Measurements from ENCODE around the gene PSTK.

The PSTK gene, protein sequence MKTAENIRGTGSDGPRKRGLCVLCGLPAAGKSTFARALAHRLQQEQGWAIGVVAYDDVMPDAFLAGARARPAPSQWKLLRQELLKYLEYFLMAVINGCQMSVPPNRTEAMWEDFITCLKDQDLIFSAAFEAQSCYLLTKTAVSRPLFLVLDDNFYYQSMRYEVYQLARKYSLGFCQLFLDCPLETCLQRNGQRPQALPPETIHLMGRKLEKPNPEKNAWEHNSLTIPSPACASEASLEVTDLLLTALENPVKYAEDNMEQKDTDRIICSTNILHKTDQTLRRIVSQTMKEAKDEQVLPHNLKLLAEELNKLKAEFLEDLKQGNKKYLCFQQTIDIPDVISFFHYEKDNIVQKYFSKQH

DNA sequence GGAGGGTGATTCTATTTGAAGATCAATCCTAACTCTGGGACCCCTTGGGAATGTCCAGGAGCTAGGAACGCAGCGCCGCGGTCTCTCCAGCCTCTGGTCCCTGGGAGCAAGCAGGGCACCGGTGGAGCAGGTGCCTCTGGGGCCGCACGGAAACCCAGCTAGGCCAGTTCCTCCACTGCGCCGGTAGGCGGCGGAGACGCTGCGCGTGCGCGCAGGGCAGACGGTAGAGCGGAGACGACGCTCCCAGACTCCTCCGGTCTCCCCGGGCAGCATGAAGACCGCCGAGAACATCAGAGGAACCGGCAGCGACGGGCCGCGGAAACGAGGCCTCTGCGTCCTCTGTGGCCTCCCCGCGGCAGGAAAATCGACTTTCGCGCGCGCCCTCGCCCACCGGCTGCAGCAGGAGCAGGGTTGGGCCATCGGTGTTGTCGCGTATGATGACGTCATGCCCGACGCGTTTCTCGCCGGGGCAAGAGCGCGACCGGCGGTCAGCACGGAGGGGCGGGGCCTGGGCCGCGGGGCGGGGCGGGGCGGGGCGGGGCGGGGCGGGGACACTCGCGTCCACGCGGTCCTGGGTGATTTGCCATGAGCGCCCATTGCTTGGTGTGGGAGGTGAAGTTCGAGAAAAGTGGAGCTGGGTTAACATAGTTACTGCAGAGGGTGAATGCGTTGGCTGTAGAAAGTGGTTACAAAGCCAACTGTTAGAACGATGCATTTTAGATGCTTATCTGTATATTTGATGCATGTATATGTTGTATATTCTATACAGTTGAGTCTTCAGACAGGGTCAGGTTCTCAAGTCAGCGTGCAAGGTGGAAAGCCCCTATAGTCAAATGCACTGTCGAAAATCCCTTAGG, at the start of gene PSTK:
PSTK (plus strand) TSS at position 193 of the 857 bp plus-strand sequence; CDS start at position 272, 79 bp downstream.
- peak; percentile 42 to 78 for DNase-seq

GRCh38 chr10:122931088-122931906, 48.9 kb upstream of the PSTK start:
- no peak for DNase-seq

DNA sequence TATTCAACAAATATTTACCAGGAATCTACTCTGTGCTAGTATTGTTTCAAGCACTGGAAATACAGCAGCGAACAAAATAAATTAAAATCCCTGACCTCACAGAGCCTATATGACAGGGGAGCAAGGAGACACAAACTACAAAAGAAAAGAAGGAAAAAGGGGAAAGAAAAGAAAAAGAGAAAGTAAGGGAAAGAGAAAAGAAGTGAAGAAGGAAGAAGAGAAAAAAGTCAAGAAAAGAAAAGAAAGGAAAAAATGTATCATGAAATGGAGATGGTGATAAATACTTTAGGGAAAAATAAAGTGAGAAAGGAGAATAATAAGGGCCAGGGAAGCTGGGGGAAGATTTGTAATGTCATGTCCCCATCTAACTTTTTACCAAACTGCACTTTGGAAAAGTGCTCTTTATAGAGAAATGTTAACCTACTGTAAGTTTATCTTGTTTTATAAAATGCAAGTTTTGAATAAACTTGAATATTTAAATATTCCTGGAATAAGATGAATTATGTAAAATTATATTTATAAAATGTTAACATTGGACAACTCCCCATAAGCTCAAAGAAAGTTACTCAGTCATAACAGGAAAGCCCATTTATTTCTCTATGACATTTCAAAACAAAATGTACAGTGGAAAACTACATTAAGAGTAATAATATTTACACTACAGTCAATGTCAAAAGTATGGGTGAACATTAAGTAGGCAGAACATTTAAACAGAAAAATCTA, 40.9 kb upstream of the PSTK start:
- no peak for DNase-seq

GRCh38 chr10:122939856-122940543, 40.2 kb upstream of the PSTK start:
- no peak for DNase-seq

- no peak for DNase-seq
Measured at GRCh38 chr10:122949296-122949695, 30.9 kb upstream of the PSTK start.

DNA sequence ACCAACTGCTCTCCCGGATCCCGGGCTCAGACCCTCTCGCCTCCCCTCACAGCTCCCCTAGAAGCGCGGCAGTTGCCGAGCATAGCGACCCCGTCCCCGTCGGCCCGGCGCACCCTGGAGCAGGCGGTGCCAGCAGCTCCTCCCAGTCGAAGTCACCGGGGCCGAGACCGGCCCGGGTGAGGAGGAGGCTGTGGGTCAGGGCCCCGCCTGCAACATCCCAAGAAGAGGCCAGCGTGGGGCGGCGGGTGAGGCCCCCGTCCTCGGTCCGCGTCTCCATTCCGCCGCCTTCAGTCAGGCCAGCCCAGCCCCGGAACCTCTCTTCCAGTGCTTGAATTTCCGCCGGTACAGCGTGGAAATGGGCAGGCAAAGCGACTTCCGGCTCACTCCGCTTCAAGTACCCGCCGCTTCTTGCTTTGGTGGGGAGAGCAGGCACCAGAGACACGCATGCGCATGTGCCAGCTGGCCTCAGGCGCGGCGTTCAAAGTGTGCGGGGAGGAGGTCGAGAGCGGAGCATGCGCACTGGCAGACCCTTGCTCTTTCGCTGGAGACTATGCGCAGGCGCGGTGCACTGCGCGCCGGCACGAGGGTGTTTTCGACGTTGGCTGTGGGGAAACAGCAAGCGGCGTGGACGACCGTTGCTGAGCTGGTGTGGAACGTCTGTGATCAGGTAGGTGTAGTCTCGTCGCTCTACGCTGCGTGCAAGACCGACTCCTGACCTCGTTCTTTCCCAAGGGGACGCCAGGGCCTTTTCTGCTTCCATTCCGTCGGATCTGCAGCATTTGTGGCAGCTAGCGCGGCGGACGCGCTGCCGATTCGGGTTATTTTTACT, 26.1 kb upstream of the PSTK start, which contains the start of gene C10orf88:
C10orf88 (minus strand) TSS at position 326 of the 829 bp plus-strand sequence; CDS start at position 277, 49 bp downstream.
- DNase-seq = peak; percentile 74 to 89

DNA sequence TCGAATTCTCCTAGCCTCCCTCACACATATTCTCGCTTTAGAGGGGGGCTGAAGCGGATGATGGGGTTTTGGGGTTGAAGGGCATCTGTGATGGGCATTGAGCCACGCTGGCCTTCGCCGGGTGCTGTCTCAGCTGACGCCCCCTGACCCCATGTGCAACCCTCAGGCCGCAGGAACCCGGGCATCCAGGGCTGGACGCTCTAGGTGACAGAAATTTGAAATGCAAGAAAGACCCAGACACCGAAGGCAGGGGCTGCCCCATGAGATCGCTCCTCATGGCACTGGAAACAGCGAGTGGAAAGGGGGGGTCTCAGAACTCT, 25.5 kb upstream of the PSTK start:
- DNase-seq = no peak

DNA sequence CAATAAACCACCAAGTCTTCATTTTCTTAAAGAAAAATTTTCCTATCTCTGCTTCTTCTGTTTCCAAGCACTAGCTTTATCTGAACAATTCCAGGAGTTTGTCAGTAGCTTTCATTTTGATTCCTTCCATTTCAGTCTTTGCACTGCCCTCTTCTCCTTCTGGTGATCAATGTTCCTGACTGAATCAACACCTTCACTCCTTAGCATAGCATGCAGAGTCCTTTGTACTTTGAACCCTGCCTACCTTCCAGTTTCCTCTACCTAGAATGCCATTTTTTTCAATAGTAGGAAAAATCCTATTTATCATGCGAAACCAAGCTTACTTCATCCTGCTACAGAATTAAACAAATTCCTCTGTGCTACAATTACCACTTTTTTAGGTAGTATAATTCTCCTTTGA, 24.3 kb upstream of the PSTK start:
- no peak for DNase-seq

GRCh38 chr10:122957474-122957873, 22.7 kb upstream of the PSTK start:
- no peak for DNase-seq

- no peak for DNase-seq
Measured at GRCh38 chr10:122962405-122962804, 17.8 kb upstream of the PSTK start.

DNA sequence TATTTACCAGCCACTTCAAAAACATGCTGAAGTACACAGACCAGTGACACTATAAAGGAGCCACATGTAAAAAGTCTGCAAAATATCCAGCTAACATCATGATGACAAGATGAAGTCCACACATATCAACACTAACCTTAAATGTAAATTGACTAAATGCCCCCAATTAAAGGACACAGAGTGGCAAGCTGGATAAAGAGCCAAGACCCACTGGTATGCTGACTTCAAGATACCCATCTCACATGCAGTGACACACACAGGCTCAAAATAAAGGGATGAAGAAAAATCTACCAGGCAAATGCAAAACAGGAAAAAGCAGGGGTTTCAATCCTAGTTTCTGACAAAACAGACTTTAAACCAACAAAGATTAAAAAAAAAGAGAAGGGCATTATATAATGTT, 13.3 kb upstream of the PSTK start:
- DNase-seq = no peak

DNA sequence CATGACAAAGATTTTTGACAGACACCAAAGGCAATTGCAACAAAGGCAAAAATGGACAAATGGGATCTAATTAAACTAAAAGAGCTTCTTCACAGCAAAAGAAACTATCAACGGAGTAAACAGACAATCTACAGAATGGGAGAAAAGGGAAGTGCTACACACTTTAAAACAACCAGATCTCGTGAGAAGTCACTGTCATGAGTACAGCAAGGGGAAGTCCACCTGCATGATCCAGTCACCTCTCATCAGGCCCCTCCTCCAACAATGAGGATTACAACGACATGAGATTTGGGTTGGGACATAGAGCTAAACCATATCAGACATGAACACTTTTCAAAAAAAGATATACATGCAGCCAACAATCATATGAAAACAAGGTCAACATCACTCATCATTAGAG, 11.5 kb upstream of the PSTK start:
- no peak for DNase-seq

DNA sequence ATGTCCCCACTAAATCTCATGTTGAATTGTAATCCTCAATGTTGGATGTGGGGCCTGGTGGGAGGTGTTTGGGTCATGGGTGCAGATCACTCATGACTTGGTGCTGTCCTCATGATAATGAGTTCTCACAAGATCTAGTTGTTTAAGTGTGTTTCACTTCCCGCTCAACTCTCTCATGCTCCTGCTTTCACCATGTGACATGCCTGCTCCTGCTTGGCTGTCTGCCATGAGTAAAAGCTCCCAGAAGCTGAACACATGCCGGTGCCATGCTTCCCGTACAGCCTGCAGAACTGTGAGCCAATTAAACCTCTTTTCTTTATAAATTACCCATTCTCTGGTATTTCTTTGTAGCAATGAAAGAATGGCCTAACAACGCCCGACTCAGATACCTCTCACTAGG, 6.2 kb upstream of the PSTK start:
- DNase-seq = no peak

DNA sequence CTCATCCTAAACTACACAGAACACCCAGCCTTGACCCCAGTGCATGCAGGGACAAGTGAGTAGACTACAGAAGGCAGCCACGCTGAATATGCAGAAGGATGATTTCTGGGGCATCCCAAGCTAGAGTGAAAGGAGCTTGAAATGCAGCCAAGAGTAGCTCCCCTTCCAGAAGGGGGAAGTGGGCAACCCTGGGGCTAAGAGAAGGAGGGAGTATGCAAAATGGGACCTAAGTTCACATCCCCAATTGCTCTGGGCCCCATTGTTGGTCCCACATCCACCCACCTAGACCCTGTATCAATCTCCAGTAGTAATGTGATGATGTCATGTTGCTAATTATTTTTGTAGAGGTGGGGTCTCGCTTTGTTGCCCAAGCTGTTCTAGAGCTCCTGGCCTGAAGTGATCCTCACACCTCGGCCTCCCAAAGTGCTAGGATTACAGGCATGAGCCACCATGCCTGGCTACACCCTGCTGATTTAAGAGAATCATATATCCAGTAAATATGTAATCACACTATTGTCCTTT, 5.6 kb upstream of the PSTK start:
- no peak for DNase-seq

GRCh38 chr10:122981066-122981464, 864 bp downstream of the PSTK start:
- no peak for DNase-seq

DNA sequence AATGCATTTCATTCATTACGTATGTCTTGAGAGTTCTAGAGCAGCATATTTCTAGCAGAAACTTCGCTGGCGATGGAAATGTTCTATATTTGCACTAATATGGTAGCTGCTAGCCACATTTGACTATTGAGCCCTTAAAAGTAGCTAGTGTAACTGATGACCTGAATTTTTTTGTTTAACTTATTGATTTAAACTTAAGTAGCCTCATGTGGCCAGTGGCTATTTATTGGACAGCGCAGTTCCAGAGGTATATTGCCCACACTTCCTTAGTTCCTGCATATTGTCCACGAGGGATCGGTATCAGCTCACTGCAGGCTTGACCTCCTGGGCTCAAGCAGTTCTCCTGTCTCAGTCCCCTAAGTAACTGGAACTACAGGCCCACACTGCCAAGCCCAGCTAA, 3.7 kb downstream of the PSTK start:
- DNase-seq = no peak

DNA sequence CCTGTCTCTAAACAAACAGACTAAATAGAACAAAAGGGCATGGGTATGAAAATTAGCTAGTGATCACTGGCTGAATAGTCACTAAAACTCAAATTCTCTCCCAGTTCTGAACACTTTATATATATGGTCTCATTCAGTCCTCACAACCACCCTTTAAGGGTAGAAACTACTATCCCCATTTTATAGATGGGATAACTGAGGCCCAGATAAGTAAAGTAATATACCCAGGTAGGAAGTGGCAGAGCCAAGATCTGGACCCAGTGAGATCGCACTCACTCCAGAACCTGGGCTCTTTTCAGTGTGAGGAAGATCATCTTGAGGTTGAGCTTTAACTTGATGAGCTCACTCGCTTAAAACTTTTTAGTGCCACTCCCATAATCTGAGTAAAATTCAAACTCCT, 4.5 kb downstream of the PSTK start:
- DNase-seq = no peak

- DNase-seq = no peak
Measured at GRCh38 chr10:122986335-122986734, 6.1 kb downstream of the PSTK start.

- DNase-seq = no peak
Measured at GRCh38 chr10:122988501-122988900, 8.3 kb downstream of the PSTK start.

GRCh38 chr10:122990278-122990677, 10.1 kb downstream of the PSTK start:
- no peak for DNase-seq

Data from cerebellar nuclear complex (tissue), 1 donor.